ENCODE results near the gene CPNE7. TPM values are rescaled to one million over a fixed set of nuclear protein-coding genes. Genes with fewer than 3 reads are reported as not detected.

CPNE7 gene
- total RNA-seq, 1 donor from 2014 or later, result 32.2 TPM

GRCh38 chr16:89643769-89644300, 68.3 kb downstream of the CPNE7 start:
- Mint-ChIP-seq H3K9me3 (no peaks in the 10 kb centered on the region), H3K4me1 (ENCODE audit: low read depth) (peaks cover 10% of the 10 kb centered on the region), H3K36me3 (ENCODE audit: low read depth) (peaks cover 12% of the 10 kb centered on the region), H3K4me3 (no peak overlapping the region), H3K27me3 (ENCODE audit: insufficient read depth) (peaks cover 2% of the 10 kb centered on the region), H3K27ac (no peak overlapping the region)
- intact Hi-C loops (cut with micrococcal nuclease), result no loop called here
- DNase-seq (ENCODE audit: low spot score), result no peak

- Mint-ChIP-seq H3K9me3 (no peaks in the 10 kb centered on the region), H3K4me3 (no peak overlapping the region), H3K27me3 (ENCODE audit: insufficient read depth) (peaks cover 2% of the 10 kb centered on the region), H3K36me3 (ENCODE audit: low read depth) (peaks cover 12% of the 10 kb centered on the region), H3K4me1 (ENCODE audit: low read depth) (peaks cover 10% of the 10 kb centered on the region), H3K27ac (no peak overlapping the region)
- DNase-seq (ENCODE audit: low spot score), result no peak
- intact Hi-C loops (cut with micrococcal nuclease), result no loop called here
Measured at GRCh38 chr16:89645122-89645521, 69.6 kb downstream of the CPNE7 start.

GRCh38 chr16:89646270-89646669, 70.7 kb downstream of the CPNE7 start:
- H3K36me3 Mint-ChIP-seq (ENCODE audit: low read depth), result peaks cover 14% of the 10 kb centered on the region
- no peaks in the 10 kb centered on the region for H3K27me3 Mint-ChIP-seq (ENCODE audit: insufficient read depth)
- no peak overlapping the region for H3K4me3 Mint-ChIP-seq
- no peak for DNase-seq (ENCODE audit: low spot score)
- H3K27ac Mint-ChIP-seq, result no peak overlapping the region
- H3K9me3 Mint-ChIP-seq, result no peaks in the 10 kb centered on the region
- intact Hi-C loops (cut with micrococcal nuclease), result no loop called here
- peaks cover under 1% of the 10 kb centered on the region for H3K4me1 Mint-ChIP-seq (ENCODE audit: low read depth)

Other genes starting within 250 kb of the CPNE7 start
- 176 and 179 TPM in 2 replicates for gene ANKRD11, start 85.2 kb upstream of the CPNE7 start, total RNA-seq
- 106 and 112 TPM in 2 replicates for gene SPG7, start 67.4 kb upstream of the CPNE7 start, total RNA-seq
- gene RPL13, start 15.1 kb upstream of the CPNE7 start, total RNA-seq, result 2,076 and 2,133 TPM in 2 replicates
- not detected in 2 replicates for gene DPEP1, start 37.9 kb downstream of the CPNE7 start, total RNA-seq
- gene CHMP1A, start 82.0 kb downstream of the CPNE7 start, total RNA-seq, result 85.7 and 87.7 TPM in 2 replicates
- 15.1 and 16.1 TPM in 2 replicates for gene SPATA33, start 82.1 kb downstream of the CPNE7 start, total RNA-seq
- 93.9 and 99.6 TPM in 2 replicates for gene CDK10, start 110.9 kb downstream of the CPNE7 start, total RNA-seq
- 14.1 and 15.2 TPM in 2 replicates for gene SPATA2L, start 125.9 kb downstream of the CPNE7 start, total RNA-seq
- 4.9 and 5.9 TPM in 2 replicates for gene VPS9D1, start 145.1 kb downstream of the CPNE7 start, total RNA-seq
- gene ZNF276, start 145.8 kb downstream of the CPNE7 start, total RNA-seq, result 34.2 and 36.4 TPM in 2 replicates
- gene FANCA, start 240.9 kb downstream of the CPNE7 start, total RNA-seq, result 210 and 221 TPM in 2 replicates